ENCODE data around the gene LSM3.

GRCh38 chr3:14238356-14238755 is 59.7 kb downstream of the LSM3 start:
- TF ChIP-seq CTCF (IDR thresholded peaks at IDR 0.05; ENCODE audit: low read length) (no peak), EZH2 (optimal IDR thresholded peaks at IDR 0.05; ENCODE audit: low read depth, low read length) (no peak)
